Panc1 (cell line): ENCODE results near the gene CHST15. TPM values are rescaled to one million over a fixed set of nuclear protein-coding genes. Genes with fewer than 3 reads are reported as not detected.
A peak's percentile ranks its signal among the peaks of the same experiment; 100 is the strongest.

Experiments
- ATAC-seq: fragments of 200-7000 bp; cut with Tn5 transposase; 2 replicates; pipeline ENCODE4 v1.9.1; 2020; ENCODE audit warnings: mild to moderate bottlenecking, moderate library complexity
- BruUV-seq: library from RNA; stranded (reverse); fragments of 400-500 nt; replicated peaks from 2 replicates; lab custom pipeline; 2021; lab: Mats Ljungman, UMichigan
- CTCF ChIA-PET: fragments of 300-600 bp; sonication (Branson Sonifier 250); formaldehyde crosslinking; loops from one replicate; lab custom pipeline; 2022; ENCODE audit warnings: antibody characterized with exemption; lab: Charles Lee
- POLR2A ChIA-PET: fragments of 300-600 bp; sonication (Branson Sonifier 250); formaldehyde crosslinking; loops from one replicate; lab custom pipeline; 2022; ENCODE audit warnings: antibody characterized with exemption; lab: Charles Lee
- DNase-seq: peaks from one replicate; pipeline ENCODE4 v3.0.0-alpha.2; 2010; ENCODE audit warnings: low read depth, low spot score
- H3K27ac ChIP-seq: 2 replicates; pipeline ENCODE4 v1.5.1; 2011; ENCODE audit warnings: mild to moderate bottlenecking, low read length, inconsistent platforms
- H3K27me3 ChIP-seq: fragments of 200-500 bp; sonication (Bioruptor generic); 2 replicates; pipeline ENCODE4 v1.6.0; 2014; ENCODE audit warnings: low read length, inconsistent platforms; ENCODE audit not compliant: control insufficient read depth, insufficient read depth
- H3K36me3 ChIP-seq: fragments of 200-500 bp; sonication (Bioruptor generic); 2 replicates; pipeline ENCODE4 v1.5.1; 2014; ENCODE audit warnings: inconsistent platforms, mild to moderate bottlenecking, low read length, moderate library complexity; ENCODE audit not compliant: control insufficient read depth, insufficient read depth
- H3K4me1 ChIP-seq: 2 replicates; pipeline ENCODE4 v1.5.1; 2011; ENCODE audit warnings: inconsistent platforms, mild to moderate bottlenecking, low read length, moderate library complexity; ENCODE audit not compliant: control insufficient read depth, insufficient read depth
- H3K4me3 ChIP-seq, 2 experiments: 2 replicates each; pipeline ENCODE4 v1.5.1; 2011 to 2012; ENCODE audit warnings: low read depth in 2 of 2, low read length in 2 of 2, mild to moderate bottlenecking in 2 of 2, inconsistent platforms in 1 of 2, moderate library complexity in 1 of 2
- H3K9me3 ChIP-seq: fragments of 200-500 bp; sonication (Bioruptor generic); 2 replicates; pipeline ENCODE4 v1.5.1; 2014; ENCODE audit warnings: low read depth, mild to moderate bottlenecking, inconsistent platforms, low read length, moderate library complexity; ENCODE audit not compliant: control insufficient read depth, insufficient read depth
- CTCF ChIP-seq: fragments of 450-650 bp; IDR thresholded peaks from 2 replicates; pipeline ENCODE4 v1.5.1; 2017; ENCODE audit warnings: mild to moderate bottlenecking
- POLR2AphosphoS5 ChIP-seq: IDR thresholded peaks from 2 replicates; pipeline ENCODE4 v1.6.1; 2012; ENCODE audit warnings: mild to moderate bottlenecking, low read depth, low read length, moderate library complexity
- REST ChIP-seq, 2 experiments: IDR thresholded peaks; 2 replicates each; pipeline ENCODE4 v1.6.1; 2011 to 2012; ENCODE audit warnings: low read depth in 2 of 2, control low read depth in 1 of 2, low read length in 1 of 2, mild to moderate bottlenecking in 1 of 2, moderate library complexity in 1 of 2; ENCODE audit not compliant: insufficient read depth in 1 of 2
- SIN3A ChIP-seq: IDR thresholded peaks from 2 replicates; pipeline ENCODE4 v1.6.1; 2012; ENCODE audit warnings: low read depth, mild to moderate bottlenecking, low read length, moderate library complexity, borderline replicate concordance; ENCODE audit not compliant: insufficient read depth
- TCF7L2 ChIP-seq: IDR thresholded peaks from 2 replicates; pipeline ENCODE4 v1.6.1; 2011; ENCODE audit warnings: mild to moderate bottlenecking, low read depth, low read length, inconsistent platforms
- in situ Hi-C: cut with HindIII; loops from 2 replicates; pipeline ENCODE4 v1.10.0; 2016; ENCODE audit warnings: low sequenced_read_pairs, low pct_unique_long_range_greater_than_20kb
- intact Hi-C: fragments of 100-400 bp; cut with micrococcal nuclease; formaldehyde crosslinking; loops from one replicate; pipeline ENCODE4 v1.10.0; 2022; ENCODE audit not compliant: unreplicated experiment
- total RNA-seq: library from RNA; stranded (reverse); gene quantifications from one replicate; pipeline ENCODE4 v1.2.1, GENCODE V29; 2021; ENCODE audit not compliant: unreplicated experiment

Gene CHST15
- total RNA-seq, 1 experiment from 2014 or later, result 33.2 TPM

GRCh38 chr10:124086097-124086710 is 7.2 kb downstream of the CHST15 start:
- Histone ChIP-seq H3K4me1 (peaks cover 34% of the 10 kb centered on the region), H3K4me3 (no peak overlapping the region), H3K27me3 (no peaks in the 10 kb centered on the region), H3K9me3 (no peaks in the 10 kb centered on the region), H3K36me3 (no peaks in the 10 kb centered on the region), H3K27ac (no peak overlapping the region)
- BruUV-seq, result no TSS peak
- ATAC-seq (0 out of 2 replicates have a peak, but pooled peaks have one; percentile 17), DNase-seq (no peak)
- ChIA-PET CTCF (no interaction called here), POLR2A (interaction anchor here (0.6 kb wide), 1 partner anchor 607 kb away, joined by 3 read pairs; no protein-coding TSS in a partner anchor)
- no peak for TF ChIP-seq POLR2AphosphoS5
- no peak for TF ChIP-seq TCF7L2
- no peak for TF ChIP-seq SIN3A
- no peak for TF ChIP-seq CTCF
- TF ChIP-seq REST (IDR thresholded peaks at IDR 0.05; ENCODE audit: insufficient read depth in 1 of 2, low read depth in 2 of 2, low read length in 1 of 2), result no peak
- intact Hi-C loops, result no loop called here
- in situ Hi-C loops, result no loop called here

- CTCF ChIA-PET, result interaction anchor here (1.0 kb wide), 1 partner anchor 11 kb away, joined by 3 read pairs; no protein-coding TSS in a partner anchor
- intact Hi-C loops (no loop called here), in situ Hi-C loops (no loop called here)
Observed at GRCh38 chr10:124085680-124086079, 7.7 kb downstream of the CHST15 start.

More at GRCh38 chr10:124085680-124086079, 7.7 kb downstream of the CHST15 start:
- Histone ChIP-seq H3K4me3 (no peak overlapping the region), H3K36me3 (no peaks in the 10 kb centered on the region), H3K9me3 (no peaks in the 10 kb centered on the region), H3K27me3 (no peaks in the 10 kb centered on the region), H3K27ac (no peak overlapping the region; the same call in 1 of the 2 replicates), H3K4me1 (peaks cover 29% of the 10 kb centered on the region)
- no TSS peak for BruUV-seq
- TF ChIP-seq SIN3A (no peak), REST (IDR thresholded peaks at IDR 0.05; ENCODE audit: insufficient read depth in 1 of 2, low read depth in 2 of 2, low read length in 1 of 2) (no peak), POLR2AphosphoS5 (no peak), CTCF (no peak), TCF7L2 (no peak)
- DNase-seq (no peak), ATAC-seq (0 out of 2 replicates have a peak, but pooled peaks have one; percentile 20)
- POLR2A ChIA-PET, result interaction anchor here (0.6 to 0.7 kb wide), 2 partner anchors 36 to 606 kb away, joined by 3 to 11 read pairs; no protein-coding TSS in a partner anchor
